SIG-M5 treated with dmso at 0.1 percent for 504 hours (cell line): ENCODE data around the gene ATP6V0E2.

Experiments
- DNase-seq: peaks from one replicate; lab custom pipeline; 2025; ENCODE audit not compliant: unreplicated experiment; lab: John Stamatoyannopoulos, UW

The ATP6V0E2 gene

DNA sequence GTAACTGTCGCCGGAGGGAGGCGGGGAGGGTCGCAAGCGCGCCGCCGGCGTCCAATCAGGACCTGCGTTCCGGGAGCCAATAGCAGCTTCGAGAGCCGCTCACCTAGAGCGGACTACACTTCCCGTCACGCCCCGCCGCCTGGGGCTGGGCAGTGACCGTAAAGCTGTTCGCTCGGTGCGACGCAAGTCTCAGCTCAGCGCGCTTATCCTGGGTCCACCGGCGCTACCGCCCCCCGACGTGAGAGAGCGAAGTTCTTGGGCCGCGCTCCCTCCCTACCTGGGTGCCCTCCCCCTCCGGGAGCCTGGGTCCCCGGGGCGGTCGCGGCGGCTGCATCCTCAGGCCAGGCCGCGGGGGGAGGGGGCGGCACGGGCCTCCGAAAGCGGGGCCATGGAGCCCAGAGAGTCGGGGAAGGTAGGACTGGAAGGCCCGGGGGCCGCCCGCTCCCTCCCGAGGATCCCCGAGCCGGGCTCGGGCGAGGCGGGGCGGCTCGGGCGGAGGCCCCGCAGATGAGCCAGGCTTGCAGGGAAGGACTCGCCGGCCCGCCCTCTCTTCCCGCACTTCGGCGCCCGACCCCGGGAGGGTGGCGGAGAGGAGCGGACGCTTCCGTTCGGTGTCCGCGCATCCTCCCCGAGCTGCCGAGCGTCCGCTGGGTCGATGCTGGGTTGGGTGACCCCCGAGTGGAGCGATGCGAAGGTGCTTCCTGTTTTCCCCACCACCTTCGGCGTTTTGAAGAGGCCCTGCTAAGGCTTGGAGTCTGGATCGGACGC lies 35.4 kb upstream of the ATP6V0E2 start, which contains the start of gene ZNF862:
TSS of gene ZNF862 (plus strand) at position 152 of the 768 bp plus-strand sequence. CDS start at position 389, 237 bp downstream.
- peak; percentile 95 for DNase-seq

DNA sequence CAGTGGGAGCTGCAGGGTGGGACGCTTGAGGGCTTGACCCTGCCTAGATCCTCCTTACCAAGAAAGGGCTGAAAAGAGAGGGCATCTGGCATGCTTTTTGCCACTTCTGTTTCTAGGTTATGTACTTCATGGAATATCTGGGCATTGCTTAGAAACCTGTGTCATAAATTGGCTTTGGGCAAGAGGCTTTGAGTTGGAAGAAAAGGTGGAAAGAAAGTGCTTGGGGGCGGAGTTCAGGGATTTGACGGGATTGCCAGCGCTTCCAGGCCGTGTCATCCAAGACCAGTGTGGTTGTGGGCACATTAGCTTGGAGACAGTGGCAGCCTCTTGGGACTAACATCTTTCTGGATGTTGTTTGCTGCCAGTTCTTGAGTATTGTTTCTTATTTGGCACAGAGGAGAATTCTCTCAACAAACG lies 34.8 kb upstream of the ATP6V0E2 start:
- no peak for DNase-seq

DNA sequence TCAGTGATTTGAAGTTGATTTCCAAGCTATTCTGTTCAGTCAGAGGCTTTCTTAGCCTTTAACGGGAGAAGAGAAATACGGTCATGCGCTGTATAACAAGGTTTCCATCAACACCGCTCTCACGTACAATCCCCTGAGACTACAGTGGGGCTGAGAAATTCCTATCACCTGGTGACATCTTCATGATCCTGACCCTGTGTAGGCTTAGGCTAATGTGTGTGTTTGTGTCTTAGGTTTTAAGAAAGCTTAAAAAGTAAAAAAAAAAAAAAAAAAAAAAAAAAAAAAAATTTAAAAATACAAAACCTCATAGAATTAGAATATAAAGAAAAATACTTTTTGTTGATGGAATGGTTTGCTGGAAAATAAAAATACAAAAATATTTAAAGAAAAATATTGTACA lies 33.8 kb upstream of the ATP6V0E2 start:
- no peak for DNase-seq

DNA sequence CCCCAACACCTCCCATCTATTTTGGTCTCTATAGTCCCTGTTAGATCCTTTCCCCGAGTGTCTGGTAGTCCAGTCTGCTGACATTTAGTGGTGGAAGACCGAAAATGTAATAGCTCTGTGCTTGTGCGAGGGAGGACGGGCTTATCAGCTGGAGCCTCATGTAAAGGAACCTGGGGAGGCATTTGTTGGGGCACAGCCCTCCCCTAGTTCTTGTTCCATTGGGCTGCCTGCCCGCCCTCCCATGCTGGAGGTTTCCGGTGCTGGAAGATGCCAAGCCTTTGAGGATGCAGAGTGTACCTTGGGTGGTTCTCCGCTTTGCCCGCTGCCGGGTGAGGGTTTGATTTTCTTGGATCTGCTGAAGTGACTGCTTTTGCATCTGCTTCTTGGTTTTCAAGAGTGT lies 30.2 kb upstream of the ATP6V0E2 start:
- no peak for DNase-seq

DNA sequence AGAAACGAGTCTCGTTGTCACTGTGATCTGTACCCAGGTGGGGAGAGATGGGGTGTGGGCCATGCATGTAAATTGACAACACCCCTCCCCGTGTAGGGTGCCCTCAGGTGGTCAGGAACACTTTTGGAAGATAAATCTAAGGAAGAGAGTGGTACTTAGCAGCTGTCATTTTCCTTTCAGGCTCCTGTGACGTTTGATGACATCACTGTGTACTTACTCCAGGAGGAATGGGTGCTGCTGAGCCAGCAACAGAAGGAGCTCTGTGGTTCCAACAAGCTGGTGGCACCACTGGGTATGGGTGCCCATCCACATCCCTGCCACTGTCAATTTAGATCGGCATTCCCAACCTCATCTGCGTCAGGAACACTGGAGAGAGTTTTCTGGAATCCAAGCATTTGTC lies 29.3 kb upstream of the ATP6V0E2 start:
- DNase-seq = no peak

DNA sequence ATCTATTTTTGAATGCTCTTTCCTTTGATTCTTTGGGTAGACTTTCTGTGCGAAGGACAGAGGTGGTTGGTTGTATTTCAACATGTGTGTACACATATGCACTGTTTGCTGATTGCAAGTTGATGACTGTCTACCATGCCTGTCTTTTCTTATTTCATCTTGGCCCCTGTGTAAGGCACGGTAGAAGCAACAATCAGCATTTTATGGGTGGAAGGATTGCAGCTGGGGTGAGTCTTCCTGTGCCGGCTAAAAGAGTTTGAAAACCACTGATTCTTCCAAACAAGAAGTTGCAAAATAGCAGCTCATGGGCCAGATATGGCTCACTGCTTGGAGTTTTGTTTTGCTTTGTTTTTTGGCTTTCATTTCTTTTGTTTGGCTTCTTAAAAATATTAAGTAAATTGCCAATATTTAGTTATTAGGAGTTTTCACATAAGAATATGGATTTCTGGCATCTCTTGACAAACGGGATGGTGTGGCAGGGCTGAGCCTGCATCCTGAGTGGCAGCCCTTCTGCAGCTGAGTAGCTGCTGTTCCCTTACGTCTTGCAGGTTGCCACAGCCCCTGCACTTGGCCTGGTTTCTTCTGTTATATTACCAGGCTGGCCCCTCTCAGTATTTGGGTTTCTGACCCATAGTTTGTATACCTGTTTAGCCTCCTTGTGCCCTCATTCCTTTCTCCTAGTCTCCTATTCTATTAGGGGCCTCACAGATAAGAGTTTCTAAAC lies 28.4 kb upstream of the ATP6V0E2 start:
- no peak for DNase-seq

DNA sequence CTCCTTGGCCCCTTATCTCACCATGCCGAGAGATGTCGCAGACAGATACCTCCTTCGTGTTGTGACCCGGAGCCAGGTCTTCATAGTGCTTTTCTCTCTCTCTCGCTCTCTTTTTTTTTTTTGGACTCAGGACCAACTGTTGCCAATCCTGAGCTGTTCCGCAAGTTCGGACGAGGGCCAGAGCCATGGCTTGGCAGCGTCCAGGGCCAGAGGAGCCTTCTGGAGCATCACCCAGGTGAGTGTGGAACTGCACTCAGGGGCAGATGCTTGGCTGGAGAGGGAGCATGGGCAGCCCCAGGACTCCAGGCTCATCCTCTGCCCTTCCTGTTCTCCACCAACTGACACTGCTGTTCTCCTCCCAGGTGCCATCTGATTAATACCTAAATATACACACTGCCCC lies 27.7 kb upstream of the ATP6V0E2 start:
- DNase-seq = no peak

DNA sequence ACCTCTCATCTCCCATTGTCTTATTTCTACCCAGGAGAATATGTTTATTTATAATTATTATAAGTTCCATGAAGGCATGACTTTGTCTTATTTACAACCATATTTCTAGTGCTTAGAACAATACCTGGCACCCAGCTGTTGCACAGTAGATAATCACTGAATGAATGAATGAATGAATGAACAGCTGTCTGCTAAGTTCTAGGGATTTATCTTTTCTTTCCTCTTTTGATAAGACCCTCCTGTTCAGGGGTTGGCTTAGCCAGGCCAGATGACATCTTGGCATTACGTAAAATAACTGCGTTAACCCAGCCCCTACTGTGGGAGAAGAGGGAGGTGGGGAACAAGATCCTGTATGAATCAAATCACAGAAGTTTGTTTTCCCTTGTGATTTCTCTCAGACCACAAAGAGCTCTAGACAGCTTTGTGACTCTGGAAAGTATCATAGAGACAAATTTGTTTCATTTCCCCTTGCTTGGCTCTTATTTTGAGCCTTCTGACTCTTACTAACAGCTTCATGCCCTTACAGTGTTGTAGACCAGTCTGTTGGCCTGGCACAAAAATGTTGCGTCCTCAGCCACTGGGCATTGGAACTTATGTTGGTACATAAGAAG lies 27.2 kb upstream of the ATP6V0E2 start:
- no peak for DNase-seq

DNA sequence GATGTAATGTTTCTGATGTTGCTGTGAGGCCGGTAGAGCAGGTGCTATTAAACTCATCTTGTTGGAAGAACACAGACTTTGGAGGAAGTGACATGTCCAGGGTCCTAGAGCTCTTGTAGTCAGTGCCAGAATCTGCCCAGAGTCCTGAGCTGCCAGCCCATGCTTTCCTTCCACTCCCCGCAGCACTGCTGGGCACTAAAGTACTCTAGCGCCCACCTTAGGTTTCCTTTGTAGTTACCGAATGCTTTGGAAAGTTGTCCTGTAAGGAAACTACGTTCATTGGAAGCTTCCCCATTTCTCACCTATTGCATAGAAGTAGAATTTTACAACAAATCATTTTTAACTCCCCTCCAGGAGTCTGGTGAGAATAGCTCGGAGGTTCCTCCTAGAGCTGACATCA lies 24.6 kb upstream of the ATP6V0E2 start:
- DNase-seq = no peak

DNA sequence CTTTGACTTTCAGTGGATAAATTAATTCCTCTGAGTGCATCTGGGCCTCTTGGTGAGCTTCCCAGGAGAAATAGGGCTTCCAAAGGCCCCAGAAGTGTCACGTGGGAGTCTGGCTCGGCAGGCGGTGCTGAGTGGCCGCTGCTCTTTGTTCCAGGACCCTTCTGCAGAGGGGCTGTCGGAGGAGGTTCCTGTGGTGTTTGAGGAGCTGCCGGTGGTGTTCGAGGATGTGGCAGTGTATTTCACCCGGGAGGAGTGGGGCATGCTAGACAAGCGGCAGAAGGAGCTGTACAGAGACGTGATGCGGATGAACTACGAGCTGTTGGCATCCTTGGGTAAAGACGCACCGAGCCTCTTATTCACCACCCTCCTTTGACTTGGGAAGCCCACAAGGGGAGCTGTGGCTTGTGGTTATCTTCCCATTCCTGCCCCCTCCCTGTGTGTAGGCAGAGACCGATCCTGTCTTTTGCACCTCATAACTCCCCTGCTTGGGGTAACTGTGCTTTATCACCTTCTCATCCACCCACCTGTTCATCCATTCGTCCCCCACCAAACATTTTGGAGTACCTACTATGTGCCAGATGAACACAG lies 23.7 kb upstream of the ATP6V0E2 start:
- no peak for DNase-seq

DNA sequence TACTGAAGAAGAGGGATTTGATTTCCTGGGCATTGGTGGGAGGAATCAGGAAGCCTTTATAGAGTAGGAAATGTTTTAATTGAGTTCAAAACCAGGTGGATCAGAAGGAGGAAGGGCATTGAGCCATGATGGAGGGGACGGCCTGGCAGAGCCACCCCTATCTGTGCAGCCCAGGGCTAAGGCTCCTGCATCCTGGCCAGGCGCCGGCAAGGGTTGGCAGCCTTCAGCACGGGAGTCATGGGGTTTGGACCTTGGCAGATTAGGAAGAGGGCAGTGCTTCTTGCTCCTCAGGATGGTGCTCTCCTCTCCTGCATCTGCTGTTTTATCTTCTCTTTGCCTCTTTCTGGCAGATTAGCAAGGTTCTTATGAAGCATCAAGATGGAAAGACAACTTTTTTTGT lies 23.1 kb upstream of the ATP6V0E2 start:
- DNase-seq = no peak

DNA sequence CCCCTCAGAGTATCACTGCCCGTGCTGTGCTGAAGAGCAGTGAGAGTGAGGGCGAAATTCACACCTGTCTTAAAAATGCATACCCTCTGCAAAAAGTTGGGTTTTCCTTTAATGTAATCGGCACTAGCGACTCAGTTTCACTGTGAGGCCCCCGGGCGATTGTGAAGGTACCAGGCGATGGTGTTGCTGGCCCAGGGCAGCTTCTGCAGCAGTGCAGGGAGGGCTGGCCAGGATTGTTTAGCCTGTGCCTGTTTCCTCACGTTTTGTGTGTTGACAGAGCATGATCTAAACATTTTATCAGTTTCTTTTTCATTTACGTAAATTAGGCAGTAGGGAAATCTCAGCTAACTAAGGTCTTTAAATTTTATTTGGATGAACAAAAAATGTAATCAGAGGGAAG lies 22.3 kb upstream of the ATP6V0E2 start:
- DNase-seq = no peak

DNA sequence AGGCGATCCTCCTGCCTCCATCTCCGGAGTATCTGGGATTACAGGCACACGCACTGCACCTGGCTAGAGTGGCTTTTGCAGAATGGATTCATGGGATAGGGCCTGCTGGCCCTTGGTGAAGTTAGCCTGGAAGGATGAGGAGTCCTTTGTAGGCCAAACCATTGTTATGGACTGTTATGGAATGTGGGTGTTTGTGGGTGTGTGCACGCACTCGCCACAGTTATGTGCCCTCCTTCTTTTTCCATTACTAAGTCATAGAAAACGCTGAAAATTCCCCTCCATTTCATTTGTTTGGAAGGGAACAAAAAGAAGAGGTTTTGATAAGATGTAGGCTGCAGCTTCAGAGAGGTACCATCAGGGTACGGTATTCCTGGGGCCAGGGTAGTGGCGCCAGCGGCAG lies 20.6 kb upstream of the ATP6V0E2 start:
- no peak for DNase-seq

DNA sequence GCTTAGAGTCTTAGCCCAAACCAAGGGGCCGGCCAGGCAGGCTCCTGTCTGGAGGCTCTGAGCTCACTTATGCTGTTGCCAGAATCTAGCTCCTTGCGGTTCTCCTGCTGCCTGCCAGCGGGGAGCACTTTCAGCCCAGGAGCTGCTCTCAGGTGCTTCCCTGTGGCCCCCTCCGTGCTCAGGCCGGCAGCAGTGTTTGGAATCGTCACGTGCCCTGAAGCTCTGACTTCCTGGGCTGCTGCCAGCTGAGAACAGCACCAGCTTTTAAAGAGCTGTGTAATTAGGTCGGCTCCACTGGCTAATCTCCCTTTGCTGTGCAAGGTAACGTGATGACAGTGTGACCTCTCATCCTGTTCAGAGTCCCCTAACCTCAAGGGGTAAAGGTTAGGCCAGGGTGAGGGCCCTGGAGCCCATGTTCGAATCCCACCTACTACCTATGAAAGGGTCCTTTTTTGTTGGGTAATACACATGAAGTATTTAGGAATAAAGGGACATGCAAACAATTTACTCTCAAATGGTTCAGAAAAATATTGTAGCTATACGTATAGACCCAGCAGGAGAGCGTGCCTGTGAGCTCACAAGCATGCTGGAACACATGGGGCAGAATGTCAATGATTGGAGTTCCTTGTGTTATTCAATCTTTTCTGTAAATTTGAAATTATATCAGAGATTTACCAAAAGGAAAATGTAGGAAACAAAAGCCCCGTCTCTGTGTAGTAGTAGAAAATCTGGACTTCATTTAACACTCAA lies 19.0 kb upstream of the ATP6V0E2 start:
- DNase-seq = peak; percentile 15

DNA sequence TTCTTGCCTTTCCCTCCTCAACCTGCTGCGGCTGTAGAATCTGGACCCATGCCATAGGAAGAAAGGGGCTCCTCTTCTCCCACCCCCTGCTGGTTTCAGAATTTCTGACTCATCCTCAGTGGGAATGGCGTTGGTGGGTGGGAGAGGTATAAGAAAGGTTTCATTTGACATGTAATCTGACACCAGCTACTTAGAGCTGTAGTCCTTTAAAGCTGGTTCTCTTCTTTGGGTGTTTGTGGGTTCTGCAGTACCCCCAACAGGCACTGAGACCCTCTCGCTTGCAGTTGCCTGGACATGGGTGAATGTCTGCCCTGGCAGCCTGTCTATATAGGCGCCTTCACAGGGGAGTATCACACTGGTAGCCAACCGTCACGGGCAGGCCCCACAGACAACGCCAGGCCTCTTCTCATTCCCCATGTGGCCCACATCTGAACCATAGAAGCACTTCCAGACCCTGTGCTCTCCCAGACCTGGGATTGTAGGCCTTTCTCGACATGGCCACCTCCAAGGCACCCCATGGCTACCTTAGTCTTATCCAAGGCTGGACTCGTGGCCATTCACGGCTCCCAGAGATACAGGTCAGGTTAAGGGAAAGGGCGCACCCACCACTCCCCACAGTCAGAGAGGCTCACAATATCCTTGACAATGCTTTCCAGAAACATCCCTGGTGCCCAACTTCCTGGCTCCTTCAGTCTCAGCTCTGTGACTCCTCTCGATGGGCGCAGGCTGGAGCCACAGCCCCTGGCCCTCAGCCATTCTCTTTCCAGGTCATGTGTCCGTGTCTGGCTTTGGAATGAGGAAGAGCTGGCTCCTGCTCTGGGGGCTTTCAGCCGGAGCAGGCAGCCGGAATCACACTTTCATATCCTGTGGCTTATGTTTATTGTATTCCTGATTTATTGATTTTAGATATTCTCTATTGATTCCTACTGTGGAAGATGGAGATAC lies 18.1 kb upstream of the ATP6V0E2 start:
- DNase-seq = no peak

DNA sequence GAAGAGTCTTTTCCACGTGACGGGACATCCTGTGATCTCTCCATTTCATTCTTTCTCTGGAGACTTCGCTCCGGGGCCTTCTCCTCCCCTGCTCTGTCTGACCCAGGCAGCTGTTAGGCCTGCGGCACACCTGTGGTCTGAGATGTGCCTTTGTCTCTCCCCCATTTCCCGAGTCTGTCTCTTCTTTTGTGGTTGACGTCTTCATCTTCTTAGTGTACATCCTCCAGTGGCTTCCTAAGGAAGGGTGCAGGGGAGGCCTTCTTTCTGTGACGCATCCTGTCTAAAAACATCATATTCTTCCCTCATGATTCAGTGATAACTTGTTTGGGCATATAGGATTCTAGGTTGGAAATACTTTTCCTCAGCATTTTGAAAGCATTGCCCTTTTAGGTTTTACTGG lies 17.2 kb upstream of the ATP6V0E2 start:
- DNase-seq = no peak

DNA sequence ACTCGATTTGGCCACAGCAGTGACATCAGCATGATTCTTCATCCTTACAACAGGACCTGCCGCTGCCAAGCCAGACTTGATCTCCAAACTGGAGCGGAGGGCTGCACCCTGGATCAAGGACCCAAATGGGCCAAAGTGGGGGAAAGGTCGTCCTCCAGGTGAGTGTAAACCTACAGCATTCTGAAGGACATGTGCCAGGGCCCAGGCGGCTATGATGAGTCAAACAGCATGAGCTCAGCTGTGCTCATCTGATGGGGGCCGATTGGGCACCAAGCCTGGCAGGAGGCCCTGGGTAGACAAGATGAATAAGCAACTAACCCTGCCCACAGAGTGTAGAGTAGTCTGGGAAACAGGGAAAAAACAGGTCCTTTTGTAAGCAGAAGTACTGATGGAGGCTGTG lies 14.4 kb upstream of the ATP6V0E2 start:
- no peak for DNase-seq

DNA sequence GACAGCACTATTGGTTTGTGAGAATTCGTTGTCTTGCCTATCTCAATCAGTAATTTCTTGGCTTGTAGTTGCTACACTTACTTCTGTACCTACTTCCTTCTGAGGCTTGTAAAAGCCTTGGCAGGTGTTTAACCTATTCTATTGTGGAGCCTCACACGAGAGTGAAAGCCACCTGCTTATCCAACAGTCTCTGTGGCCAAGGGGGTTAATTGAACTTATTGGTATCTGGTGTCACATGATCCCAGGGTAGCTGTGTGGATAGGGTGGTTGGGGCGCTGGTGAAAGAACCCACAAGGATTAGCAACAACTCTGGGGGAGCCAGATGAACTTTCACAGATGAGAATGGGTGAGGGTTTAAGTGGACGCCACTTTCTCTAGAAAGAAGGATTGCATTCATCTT lies 13.9 kb upstream of the ATP6V0E2 start:
- DNase-seq = no peak

DNA sequence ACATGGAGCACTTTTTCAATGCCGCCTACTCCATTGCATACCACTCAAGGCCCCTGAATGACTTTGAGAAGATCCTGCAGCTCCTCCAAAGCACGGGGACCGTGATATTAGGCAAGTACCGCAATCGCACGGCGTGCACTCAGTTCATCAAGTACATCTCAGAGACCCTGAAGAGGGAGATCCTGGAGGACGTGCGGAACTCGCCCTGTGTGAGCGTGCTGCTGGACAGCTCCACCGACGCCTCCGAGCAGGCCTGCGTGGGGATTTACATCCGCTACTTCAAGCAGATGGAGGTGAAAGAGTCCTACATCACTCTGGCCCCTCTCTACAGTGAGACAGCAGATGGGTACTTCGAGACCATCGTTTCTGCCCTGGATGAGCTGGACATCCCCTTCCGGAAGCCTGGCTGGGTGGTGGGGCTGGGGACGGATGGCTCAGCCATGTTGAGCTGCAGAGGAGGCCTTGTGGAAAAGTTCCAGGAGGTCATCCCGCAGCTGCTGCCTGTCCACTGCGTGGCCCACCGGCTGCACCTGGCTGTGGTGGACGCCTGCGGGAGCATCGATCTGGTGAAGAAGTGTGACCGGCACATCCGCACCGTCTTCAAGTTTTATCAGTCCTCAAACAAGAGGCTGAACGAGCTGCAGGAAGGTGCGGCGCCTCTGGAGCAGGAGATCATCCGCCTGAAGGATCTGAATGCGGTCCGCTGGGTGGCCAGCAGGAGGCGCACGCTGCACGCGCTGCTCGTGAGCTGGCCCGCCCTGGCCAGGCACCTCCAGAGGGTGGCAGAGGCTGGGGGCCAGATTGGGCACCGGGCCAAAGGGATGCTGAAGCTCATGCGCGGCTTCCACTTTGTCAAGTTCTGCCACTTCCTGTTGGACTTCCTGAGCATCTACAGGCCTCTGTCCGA lies 12.7 kb upstream of the ATP6V0E2 start:
- DNase-seq = no peak
